DOHH2 (cell line): ENCODE measurements around the gene RUVBL2.

Source experiments
- H3F3A ChIP-seq: fragments of 200-600 bp; sonication (generic), shearing (Covaris generic); 2 replicates; pipeline ENCODE4 v1.6.0; 2016; ENCODE audit warnings: antibody characterized with exemption, mild to moderate bottlenecking; ENCODE audit not compliant: control insufficient read depth, insufficient read depth
- H3K27ac ChIP-seq: fragments of 200-600 bp; sonication (generic); 2 replicates; pipeline ENCODE4 v1.5.1; 2014; ENCODE audit warnings: low read depth, mild to moderate bottlenecking, low read length, moderate library complexity
- H3K27me3 ChIP-seq: fragments of 200-600 bp; sonication (generic); 2 replicates; pipeline ENCODE4 v1.6.1; 2014; ENCODE audit warnings: mild to moderate bottlenecking, low read length, mixed read lengths; ENCODE audit not compliant: control insufficient read depth
- H3K36me3 ChIP-seq: fragments of 200-600 bp; sonication (generic); 2 replicates; pipeline ENCODE4 v1.6.1; 2014; ENCODE audit warnings: mild to moderate bottlenecking, low read length, moderate library complexity, mixed read lengths; ENCODE audit not compliant: control insufficient read depth
- H3K4me1 ChIP-seq: fragments of 200-600 bp; sonication (generic); 2 replicates; pipeline ENCODE4 v1.6.1; 2014; ENCODE audit warnings: mild to moderate bottlenecking, low read length, mixed read lengths; ENCODE audit not compliant: control insufficient read depth
- H3K4me2 ChIP-seq: fragments of 200-600 bp; sonication (generic); 2 replicates; pipeline ENCODE4 v1.6.0; 2014; ENCODE audit warnings: mild to moderate bottlenecking, low read length, moderate library complexity
- H3K4me3 ChIP-seq: fragments of 200-600 bp; sonication (generic); 2 replicates; pipeline ENCODE4 v1.5.1; 2014; ENCODE audit warnings: mild to moderate bottlenecking, low read length, mixed read lengths
- H3K79me2 ChIP-seq: fragments of 200-600 bp; sonication (generic); 2 replicates; pipeline ENCODE4 v1.6.1; 2014; ENCODE audit warnings: mild to moderate bottlenecking, low read length, mixed read lengths; ENCODE audit not compliant: control insufficient read depth
- H3K9me2 ChIP-seq: fragments of 200-600 bp; sonication (generic); replicated peaks from 2 replicates; pipeline ENCODE4 v1.6.1; 2014; ENCODE audit warnings: mild to moderate bottlenecking, low read length, mixed read lengths; ENCODE audit not compliant: control insufficient read depth
- H3K9me3 ChIP-seq: fragments of 200-600 bp; sonication (generic); 2 replicates; pipeline ENCODE4 v1.6.1; 2014; ENCODE audit warnings: antibody characterized with exemption, low read length, mixed read lengths; ENCODE audit not compliant: control insufficient read depth, insufficient read depth
- H4K20me1 ChIP-seq: fragments of 200-600 bp; sonication (generic); 2 replicates; pipeline ENCODE4 v1.6.0; 2014; ENCODE audit warnings: low read depth, mild to moderate bottlenecking, antibody characterized with exemption, low read length, moderate library complexity; ENCODE audit not compliant: control insufficient read depth, insufficient read depth
- CTCF ChIP-seq: fragments of 200-600 bp; sonication (generic); IDR thresholded peaks from one replicate; pipeline ENCODE4 v1.5.1; 2014; ENCODE audit warnings: antibody characterized with exemption, mild to moderate bottlenecking, low read depth, low read length; ENCODE audit not compliant: poor library complexity, severe bottlenecking
- EZH2phosphoT487 ChIP-seq: fragments of 200-600 bp; sonication (generic); IDR thresholded peaks from 2 replicates; pipeline ENCODE4 v1.6.1; 2017; ENCODE audit warnings: borderline replicate concordance, mild to moderate bottlenecking, antibody characterized with exemption, low read length, moderate library complexity, mixed read lengths

The RUVBL2 gene

GRCh38 chr19:49061445-49061844, 67.8 kb downstream of the RUVBL2 start:
- no peaks in the 10 kb centered on the region for H3K36me3 ChIP-seq
- H3K4me1 ChIP-seq = peaks cover 6% of the 10 kb centered on the region
- no peaks in the 10 kb centered on the region for H3F3A ChIP-seq
- H3K4me3 ChIP-seq = no peak overlapping the region
- TF ChIP-seq CTCF (no peak), EZH2phosphoT487 (no peak)
- no peaks in the 10 kb centered on the region for H3K9me3 ChIP-seq
- no peak overlapping the region for H3K27ac ChIP-seq
- no peaks in the 10 kb centered on the region for H3K9me2 ChIP-seq
- peaks cover 62% of the 10 kb centered on the region for H3K27me3 ChIP-seq
- no peak overlapping the region for H3K4me2 ChIP-seq
- H4K20me1 ChIP-seq = no peaks in the 10 kb centered on the region
- H3K79me2 ChIP-seq = no peaks in the 10 kb centered on the region

- peaks cover 49% of the 10 kb centered on the region for H3K27me3 ChIP-seq
Measured at GRCh38 chr19:49064029-49064629, 70.4 kb downstream of the RUVBL2 start.

GRCh38 chr19:49064768-49065611, 71.3 kb downstream of the RUVBL2 start, which contains the start of gene NTF4:
NTF4 (minus strand) TSS chr19:49064818; CDS start chr19:49061997, 2,821 bp downstream.
- Histone ChIP-seq H3K9me3 (no peaks in the 10 kb centered on the region), H3K4me1 (no peaks in the 10 kb centered on the region), H4K20me1 (no peaks in the 10 kb centered on the region), H3K27ac (no peak within 1 kb of the TSS), H3K36me3 (no peaks in the 10 kb centered on the region), H3K4me3 (no peak within 1 kb of the TSS), H3K4me2 (0 out of 2 replicates have a peak within 1 kb of the TSS, but pooled peaks have one; percentile 11), H3K9me2 (no peaks in the 10 kb centered on the region), H3K27me3 (peaks cover 45% of the 10 kb centered on the region), H3K79me2 (no peaks in the 10 kb centered on the region), H3F3A (no peaks in the 10 kb centered on the region)
- TF ChIP-seq CTCF (no peak), EZH2phosphoT487 (no peak)

More at GRCh38 chr19:49064029-49064629, 70.4 kb downstream of the RUVBL2 start:
- Histone ChIP-seq H3F3A (no peaks in the 10 kb centered on the region), H3K9me2 (no peaks in the 10 kb centered on the region), H3K4me1 (no peaks in the 10 kb centered on the region), H3K4me2 (no peak overlapping the region), H4K20me1 (no peaks in the 10 kb centered on the region), H3K9me3 (no peaks in the 10 kb centered on the region), H3K27ac (no peak overlapping the region), H3K4me3 (no peak overlapping the region), H3K36me3 (no peaks in the 10 kb centered on the region), H3K79me2 (no peaks in the 10 kb centered on the region)
- TF ChIP-seq EZH2phosphoT487 = no peak
- TF ChIP-seq CTCF = no peak
